Measurements from ENCODE around the gene SPACA7.

The SPACA7 gene

GRCh38 chr13:112341976-112342735 is 34.0 kb upstream of the SPACA7 start:
- Histone ChIP-seq H3K9ac (ENCODE audit: low read length) (no peak overlapping the region), H3K27me3 (ENCODE audit: control insufficient read depth in 1 of 2, insufficient read depth in 2 of 2, low read length in 2 of 2) (peaks cover 0 to 19% of the 10 kb centered on the region in 2 donors), H3K4me1 (ENCODE audit: insufficient read depth, low read length) (no peaks in the 10 kb centered on the region), H3K4me3 (ENCODE audit: low read depth in 1 of 2, low read length in 2 of 2) (no peak overlapping the region), H3K9me3 (ENCODE audit: low read length) (peaks cover 7% of the 10 kb centered on the region), H3K27ac (ENCODE audit: low read depth, low read length) (no peak overlapping the region), H3K36me3 (ENCODE audit: insufficient read depth, low read length) (no peaks in the 10 kb centered on the region)

GRCh38 chr13:112342841-112343361 is 33.3 kb upstream of the SPACA7 start:
- Histone ChIP-seq H3K27me3 (ENCODE audit: control insufficient read depth in 1 of 2, insufficient read depth in 2 of 2, low read length in 2 of 2) (peaks cover 0 to 19% of the 10 kb centered on the region in 2 donors), H3K27ac (ENCODE audit: low read depth, low read length) (no peak overlapping the region), H3K36me3 (ENCODE audit: insufficient read depth, low read length) (no peaks in the 10 kb centered on the region), H3K4me1 (ENCODE audit: insufficient read depth, low read length) (no peaks in the 10 kb centered on the region), H3K4me3 (ENCODE audit: low read depth in 1 of 2, low read length in 2 of 2) (no peak overlapping the region), H3K9me3 (ENCODE audit: low read length) (peaks cover 1% of the 10 kb centered on the region), H3K9ac (ENCODE audit: low read length) (no peak overlapping the region)

GRCh38 chr13:112343591-112343990 is 32.6 kb upstream of the SPACA7 start:
- H3K9ac ChIP-seq (ENCODE audit: low read length) = no peak overlapping the region
- peaks cover 3 to 21% of the 10 kb centered on the region in 2 donors for H3K27me3 ChIP-seq (ENCODE audit: control insufficient read depth in 1 of 2, insufficient read depth in 2 of 2, low read length in 2 of 2)
- H3K27ac ChIP-seq (ENCODE audit: low read depth, low read length) = no peak overlapping the region
- no peaks in the 10 kb centered on the region for H3K4me1 ChIP-seq (ENCODE audit: insufficient read depth, low read length)
- H3K4me3 ChIP-seq (ENCODE audit: low read depth in 1 of 2, low read length in 2 of 2) = no peak overlapping the region
- no peaks in the 10 kb centered on the region for H3K9me3 ChIP-seq (ENCODE audit: low read length)
- H3K36me3 ChIP-seq (ENCODE audit: insufficient read depth, low read length) = no peaks in the 10 kb centered on the region

GRCh38 chr13:112345826-112346172 is 30.4 kb upstream of the SPACA7 start:
- no peak overlapping the region for H3K4me3 ChIP-seq (ENCODE audit: low read depth in 1 of 2, low read length in 2 of 2)
- no peaks in the 10 kb centered on the region for H3K36me3 ChIP-seq (ENCODE audit: insufficient read depth, low read length)
- H3K4me1 ChIP-seq (ENCODE audit: insufficient read depth, low read length) = no peaks in the 10 kb centered on the region
- H3K27me3 ChIP-seq (ENCODE audit: control insufficient read depth in 1 of 2, insufficient read depth in 2 of 2, low read length in 2 of 2) = peaks cover 5 to 23% of the 10 kb centered on the region in 2 donors
- H3K9me3 ChIP-seq (ENCODE audit: low read length) = no peaks in the 10 kb centered on the region
- H3K27ac ChIP-seq (ENCODE audit: low read depth, low read length) = no peak overlapping the region
- no peak overlapping the region for H3K9ac ChIP-seq (ENCODE audit: low read length)

- peaks cover 5 to 23% of the 10 kb centered on the region in 2 donors for H3K27me3 ChIP-seq (ENCODE audit: control insufficient read depth in 1 of 2, insufficient read depth in 2 of 2, low read length in 2 of 2)
- H3K9me3 ChIP-seq (ENCODE audit: low read length) = no peaks in the 10 kb centered on the region
- no peak overlapping the region for H3K9ac ChIP-seq (ENCODE audit: low read length)
- no peaks in the 10 kb centered on the region for H3K36me3 ChIP-seq (ENCODE audit: insufficient read depth, low read length)
- no peaks in the 10 kb centered on the region for H3K4me1 ChIP-seq (ENCODE audit: insufficient read depth, low read length)
- no peak overlapping the region for H3K4me3 ChIP-seq (ENCODE audit: low read depth in 1 of 2, low read length in 2 of 2)
- no peak overlapping the region for H3K27ac ChIP-seq (ENCODE audit: low read depth, low read length)
These were observed 29.8 kb upstream of the SPACA7 start for GRCh38 chr13:112346173-112346898.

GRCh38 chr13:112346899-112347229 is 29.3 kb upstream of the SPACA7 start:
- H3K36me3 ChIP-seq (ENCODE audit: insufficient read depth, low read length) = no peaks in the 10 kb centered on the region
- H3K9me3 ChIP-seq (ENCODE audit: low read length) = no peaks in the 10 kb centered on the region
- H3K9ac ChIP-seq (ENCODE audit: low read length) = no peak overlapping the region
- H3K4me1 ChIP-seq (ENCODE audit: insufficient read depth, low read length) = no peaks in the 10 kb centered on the region
- H3K27ac ChIP-seq (ENCODE audit: low read depth, low read length) = no peak overlapping the region
- H3K4me3 ChIP-seq (ENCODE audit: low read depth in 1 of 2, low read length in 2 of 2) = no peak overlapping the region
- peaks cover 5 to 20% of the 10 kb centered on the region in 2 donors for H3K27me3 ChIP-seq (ENCODE audit: control insufficient read depth in 1 of 2, insufficient read depth in 2 of 2, low read length in 2 of 2)

- H3K4me1 ChIP-seq (ENCODE audit: insufficient read depth, low read length) = no peaks in the 10 kb centered on the region
- peaks cover 5 to 12% of the 10 kb centered on the region in 2 donors for H3K27me3 ChIP-seq (ENCODE audit: control insufficient read depth in 1 of 2, insufficient read depth in 2 of 2, low read length in 2 of 2)
- no peak overlapping the region for H3K27ac ChIP-seq (ENCODE audit: low read depth, low read length)
- H3K9ac ChIP-seq (ENCODE audit: low read length) = no peak overlapping the region
- H3K36me3 ChIP-seq (ENCODE audit: insufficient read depth, low read length) = no peaks in the 10 kb centered on the region
- H3K4me3 ChIP-seq (ENCODE audit: low read depth in 1 of 2, low read length in 2 of 2) = no peak overlapping the region
- H3K9me3 ChIP-seq (ENCODE audit: low read length) = no peaks in the 10 kb centered on the region
These were observed 28.2 kb upstream of the SPACA7 start for GRCh38 chr13:112347986-112348385.

GRCh38 chr13:112348642-112349345 is 27.4 kb upstream of the SPACA7 start:
- Histone ChIP-seq H3K27me3 (ENCODE audit: control insufficient read depth in 1 of 2, insufficient read depth in 2 of 2, low read length in 2 of 2) (peaks cover 5 to 9% of the 10 kb centered on the region in 2 donors), H3K4me1 (ENCODE audit: insufficient read depth, low read length) (no peaks in the 10 kb centered on the region), H3K4me3 (ENCODE audit: low read depth in 1 of 2, low read length in 2 of 2) (no peak overlapping the region), H3K9me3 (ENCODE audit: low read length) (no peaks in the 10 kb centered on the region), H3K27ac (ENCODE audit: low read depth, low read length) (no peak overlapping the region), H3K36me3 (ENCODE audit: insufficient read depth, low read length) (no peaks in the 10 kb centered on the region), H3K9ac (ENCODE audit: low read length) (no peak overlapping the region)

GRCh38 chr13:112349681-112350080 is 26.5 kb upstream of the SPACA7 start:
- Histone ChIP-seq H3K4me1 (ENCODE audit: insufficient read depth, low read length) (no peaks in the 10 kb centered on the region), H3K4me3 (ENCODE audit: low read depth in 1 of 2, low read length in 2 of 2) (no peak overlapping the region), H3K27me3 (ENCODE audit: control insufficient read depth in 1 of 2, insufficient read depth in 2 of 2, low read length in 2 of 2) (peaks cover 5 to 9% of the 10 kb centered on the region in 2 donors), H3K27ac (ENCODE audit: low read depth, low read length) (no peak overlapping the region), H3K36me3 (ENCODE audit: insufficient read depth, low read length) (no peaks in the 10 kb centered on the region), H3K9ac (ENCODE audit: low read length) (no peak overlapping the region), H3K9me3 (ENCODE audit: low read length) (no peaks in the 10 kb centered on the region)

GRCh38 chr13:112350300-112350699 is 25.9 kb upstream of the SPACA7 start:
- Histone ChIP-seq H3K9ac (ENCODE audit: low read length) (no peak overlapping the region), H3K4me3 (ENCODE audit: low read depth in 1 of 2, low read length in 2 of 2) (no peak overlapping the region), H3K4me1 (ENCODE audit: insufficient read depth, low read length) (no peaks in the 10 kb centered on the region), H3K36me3 (ENCODE audit: insufficient read depth, low read length) (no peaks in the 10 kb centered on the region), H3K27ac (ENCODE audit: low read depth, low read length) (no peak overlapping the region), H3K27me3 (ENCODE audit: control insufficient read depth in 1 of 2, insufficient read depth in 2 of 2, low read length in 2 of 2) (peaks cover 5 to 9% of the 10 kb centered on the region in 2 donors), H3K9me3 (ENCODE audit: low read length) (no peaks in the 10 kb centered on the region)

- no peak overlapping the region for H3K27ac ChIP-seq (ENCODE audit: low read depth, low read length)
- no peaks in the 10 kb centered on the region for H3K9me3 ChIP-seq (ENCODE audit: low read length)
- H3K9ac ChIP-seq (ENCODE audit: low read length) = no peak overlapping the region
- H3K36me3 ChIP-seq (ENCODE audit: insufficient read depth, low read length) = no peaks in the 10 kb centered on the region
- H3K4me3 ChIP-seq (ENCODE audit: low read depth in 1 of 2, low read length in 2 of 2) = no peak overlapping the region
- no peaks in the 10 kb centered on the region for H3K4me1 ChIP-seq (ENCODE audit: insufficient read depth, low read length)
- peaks cover 4 to 5% of the 10 kb centered on the region in 2 donors for H3K27me3 ChIP-seq (ENCODE audit: control insufficient read depth in 1 of 2, insufficient read depth in 2 of 2, low read length in 2 of 2)
These were observed 24.3 kb upstream of the SPACA7 start for GRCh38 chr13:112351825-112352224.

All from muscle layer of colon (tissue), 2 donors.